Osteocyte (in vitro differentiated cells): ENCODE data around the gene RAB27B. TPM values are rescaled to one million over a fixed set of nuclear protein-coding genes. Genes with fewer than 3 reads are reported as not detected.
"Not testable (repeated sequence)": the region's sequence is repeated elsewhere in the genome, so short reads cannot be mapped to it uniquely, and the experiment has no call there.

Experiments
- DNase-seq: peaks from one replicate; pipeline ENCODE4 v3.0.0; 2021; ENCODE audit warnings: mixed read lengths; ENCODE audit not compliant: unreplicated experiment; ENCODE audit errors: extremely low spot score
- H3K27ac Mint-ChIP-seq: one replicate; pipeline ENCODE4 v1.8.0; 2021; ENCODE audit warnings: mild to moderate bottlenecking, mixed read lengths; ENCODE audit not compliant: unreplicated experiment
- H3K27me3 Mint-ChIP-seq: one replicate; pipeline ENCODE4 v1.8.0; 2021; ENCODE audit warnings: mixed read lengths; ENCODE audit not compliant: unreplicated experiment
- H3K36me3 Mint-ChIP-seq: one replicate; pipeline ENCODE4 v1.8.0; 2021; ENCODE audit warnings: mixed read lengths; ENCODE audit not compliant: unreplicated experiment
- H3K4me1 Mint-ChIP-seq: one replicate; pipeline ENCODE4 v1.8.0; 2021; ENCODE audit warnings: mixed read lengths; ENCODE audit not compliant: unreplicated experiment
- H3K4me3 Mint-ChIP-seq: one replicate; pipeline ENCODE4 v1.8.0; 2021; ENCODE audit warnings: mild to moderate bottlenecking, moderate library complexity, mixed read lengths; ENCODE audit not compliant: unreplicated experiment
- H3K9me3 Mint-ChIP-seq: one replicate; pipeline ENCODE4 v1.8.0; 2021; ENCODE audit warnings: mixed read lengths; ENCODE audit not compliant: unreplicated experiment
- total RNA-seq: library from RNA; stranded (reverse); gene quantifications from 2 replicates; pipeline ENCODE4 v1.2.1, GENCODE V29; 2021
- TF ChIP-seq, protein P1 (sequence below): fragments of 200-600 bp; sonication (generic); IDR thresholded peaks from 2 replicates; pipeline ENCODE4 v1.5.0; 2021; ENCODE audit warnings: antibody characterized with exemption, mild to moderate bottlenecking, moderate library complexity

Gene RAB27B
- total RNA-seq, 1 donor from 2014 or later: 1.9 TPM

DNA sequence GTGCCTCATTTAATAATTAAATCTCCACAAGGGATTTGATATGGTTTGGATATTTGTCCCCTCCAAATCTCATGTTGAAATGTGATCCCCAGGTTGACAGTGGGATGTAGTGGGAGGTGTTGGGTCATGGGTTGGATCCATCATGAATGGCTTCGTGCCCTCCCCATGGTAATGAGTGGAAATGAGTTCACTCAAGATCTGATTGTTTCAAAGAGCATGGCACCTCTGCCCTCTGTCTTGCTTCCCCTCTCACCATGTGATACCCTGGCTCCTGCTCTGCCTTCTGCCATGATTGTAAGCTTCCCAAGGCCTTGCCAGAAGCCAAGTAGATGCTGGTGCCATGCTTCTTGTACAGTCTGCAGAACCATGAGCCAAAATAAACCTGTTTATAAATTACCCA lies 15.0 kb upstream of the RAB27B start:
- TF ChIP-seq, protein P1, sequence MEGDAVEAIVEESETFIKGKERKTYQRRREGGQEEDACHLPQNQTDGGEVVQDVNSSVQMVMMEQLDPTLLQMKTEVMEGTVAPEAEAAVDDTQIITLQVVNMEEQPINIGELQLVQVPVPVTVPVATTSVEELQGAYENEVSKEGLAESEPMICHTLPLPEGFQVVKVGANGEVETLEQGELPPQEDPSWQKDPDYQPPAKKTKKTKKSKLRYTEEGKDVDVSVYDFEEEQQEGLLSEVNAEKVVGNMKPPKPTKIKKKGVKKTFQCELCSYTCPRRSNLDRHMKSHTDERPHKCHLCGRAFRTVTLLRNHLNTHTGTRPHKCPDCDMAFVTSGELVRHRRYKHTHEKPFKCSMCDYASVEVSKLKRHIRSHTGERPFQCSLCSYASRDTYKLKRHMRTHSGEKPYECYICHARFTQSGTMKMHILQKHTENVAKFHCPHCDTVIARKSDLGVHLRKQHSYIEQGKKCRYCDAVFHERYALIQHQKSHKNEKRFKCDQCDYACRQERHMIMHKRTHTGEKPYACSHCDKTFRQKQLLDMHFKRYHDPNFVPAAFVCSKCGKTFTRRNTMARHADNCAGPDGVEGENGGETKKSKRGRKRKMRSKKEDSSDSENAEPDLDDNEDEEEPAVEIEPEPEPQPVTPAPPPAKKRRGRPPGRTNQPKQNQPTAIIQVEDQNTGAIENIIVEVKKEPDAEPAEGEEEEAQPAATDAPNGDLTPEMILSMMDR: no peak
- Mint-ChIP-seq H3K4me1 (no peaks in the 10 kb centered on the region), H3K27me3 (peaks cover 59% of the 10 kb centered on the region), H3K36me3 (no peaks in the 10 kb centered on the region), H3K4me3 (no peak overlapping the region), H3K27ac (no peak overlapping the region), H3K9me3 (no peaks in the 10 kb centered on the region)
- DNase-seq: no peak

DNA sequence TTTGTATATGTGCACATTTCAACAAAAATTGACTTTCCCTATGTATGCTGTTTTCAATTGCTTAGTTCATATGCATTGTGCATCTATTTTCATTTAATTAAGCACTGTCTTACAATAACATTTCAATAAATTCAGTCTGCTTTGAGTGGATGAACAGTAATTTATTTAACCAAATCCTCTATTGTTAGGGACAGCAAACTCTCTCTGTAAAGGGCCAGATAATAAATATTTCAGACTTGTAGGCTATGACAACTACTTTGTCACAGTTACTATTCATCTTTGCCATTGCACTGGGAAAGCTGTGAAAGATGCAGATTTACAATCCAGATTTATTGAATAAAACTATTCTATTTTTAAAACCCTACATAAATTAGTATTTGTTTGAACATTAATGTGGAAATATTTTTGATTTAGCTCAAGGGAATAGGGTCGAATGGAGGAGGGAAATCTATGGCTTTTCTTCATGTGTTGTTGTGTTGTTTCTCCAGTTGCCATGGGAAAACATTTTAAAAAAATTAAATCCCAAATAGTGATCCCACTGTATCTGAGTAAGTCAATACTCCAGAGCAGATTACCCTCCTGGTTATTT lies 14.2 kb upstream of the RAB27B start:
- no peaks in the 10 kb centered on the region for H3K4me1 Mint-ChIP-seq
- TF ChIP-seq, protein P1: no peak
- H3K36me3 Mint-ChIP-seq: no peaks in the 10 kb centered on the region
- peaks cover 62% of the 10 kb centered on the region for H3K27me3 Mint-ChIP-seq
- DNase-seq: no peak
- no peak overlapping the region for H3K27ac Mint-ChIP-seq
- H3K4me3 Mint-ChIP-seq: no peak overlapping the region
- H3K9me3 Mint-ChIP-seq: no peaks in the 10 kb centered on the region

- TF ChIP-seq, protein P1: no peak
- peaks cover 62% of the 10 kb centered on the region for H3K27me3 Mint-ChIP-seq
- no peak overlapping the region for H3K4me3 Mint-ChIP-seq
- no peaks in the 10 kb centered on the region for H3K4me1 Mint-ChIP-seq
- no peaks in the 10 kb centered on the region for H3K9me3 Mint-ChIP-seq
- H3K27ac Mint-ChIP-seq: no peak overlapping the region
- no peaks in the 10 kb centered on the region for H3K36me3 Mint-ChIP-seq
- no peak for DNase-seq
These were observed 13.2 kb upstream of the RAB27B start for GRCh38 chr18:54815086-54815485.

DNA sequence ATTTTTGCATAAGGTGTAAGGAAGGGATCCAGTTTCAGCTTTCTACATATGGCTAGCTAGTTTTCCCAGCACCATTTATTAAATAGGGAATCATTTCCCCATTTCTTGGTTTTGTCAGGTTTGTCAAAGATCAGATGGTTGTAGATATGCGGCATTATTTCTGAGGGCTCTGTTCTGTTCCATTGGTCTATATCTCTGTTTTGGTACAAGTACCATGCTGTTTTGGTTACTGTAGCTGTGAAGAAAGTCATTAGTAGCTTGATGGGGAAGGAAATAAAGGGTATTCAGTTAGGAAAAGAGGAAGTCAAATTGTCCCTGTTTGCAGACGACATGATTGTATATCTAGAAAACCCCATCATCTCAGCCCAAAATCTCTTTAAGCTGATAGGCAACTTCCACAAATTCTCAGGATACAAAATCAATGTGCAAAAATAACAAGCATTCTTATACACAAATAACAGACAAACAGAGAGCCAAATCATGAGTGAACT lies 7.4 kb upstream of the RAB27B start:
- DNase-seq, H3K9me3 Mint-ChIP-seq, H3K36me3 Mint-ChIP-seq, H3K4me3 Mint-ChIP-seq, H3K27ac Mint-ChIP-seq: not testable (repeated sequence)
- Mint-ChIP-seq H3K4me1 (peaks cover 11% of the 10 kb centered on the region), H3K27me3 (peaks cover 33% of the 10 kb centered on the region)

GRCh38 chr18:54822872-54823845 lies 5.1 kb upstream of the RAB27B start:
- peak overlapping the region; percentile 86 for H3K27ac Mint-ChIP-seq

More at GRCh38 chr18:54822872-54823845, 5.1 kb upstream of the RAB27B start:
- Mint-ChIP-seq H3K27me3 (peaks cover 24% of the 10 kb centered on the region), H3K36me3 (no peaks in the 10 kb centered on the region), H3K4me1 (peaks cover 18% of the 10 kb centered on the region), H3K4me3 (no peak overlapping the region), H3K9me3 (no peaks in the 10 kb centered on the region)
- DNase-seq: no peak
- TF ChIP-seq, protein P1: no peak
